Fibroblast of peridontal ligament (primary cell): ENCODE measurements around the gene HNMT.
A peak's percentile ranks its signal among the peaks of the same experiment; 100 is the strongest.
"Not testable (repeated sequence)": the region's sequence is repeated elsewhere in the genome, so short reads cannot be mapped to it uniquely, and the experiment has no call there.

Source experiments
- DNase-seq: peaks from one replicate; pipeline ENCODE4 v3.0.0-alpha.2; 2010; ENCODE audit errors: extremely low read depth

The HNMT gene

DNA sequence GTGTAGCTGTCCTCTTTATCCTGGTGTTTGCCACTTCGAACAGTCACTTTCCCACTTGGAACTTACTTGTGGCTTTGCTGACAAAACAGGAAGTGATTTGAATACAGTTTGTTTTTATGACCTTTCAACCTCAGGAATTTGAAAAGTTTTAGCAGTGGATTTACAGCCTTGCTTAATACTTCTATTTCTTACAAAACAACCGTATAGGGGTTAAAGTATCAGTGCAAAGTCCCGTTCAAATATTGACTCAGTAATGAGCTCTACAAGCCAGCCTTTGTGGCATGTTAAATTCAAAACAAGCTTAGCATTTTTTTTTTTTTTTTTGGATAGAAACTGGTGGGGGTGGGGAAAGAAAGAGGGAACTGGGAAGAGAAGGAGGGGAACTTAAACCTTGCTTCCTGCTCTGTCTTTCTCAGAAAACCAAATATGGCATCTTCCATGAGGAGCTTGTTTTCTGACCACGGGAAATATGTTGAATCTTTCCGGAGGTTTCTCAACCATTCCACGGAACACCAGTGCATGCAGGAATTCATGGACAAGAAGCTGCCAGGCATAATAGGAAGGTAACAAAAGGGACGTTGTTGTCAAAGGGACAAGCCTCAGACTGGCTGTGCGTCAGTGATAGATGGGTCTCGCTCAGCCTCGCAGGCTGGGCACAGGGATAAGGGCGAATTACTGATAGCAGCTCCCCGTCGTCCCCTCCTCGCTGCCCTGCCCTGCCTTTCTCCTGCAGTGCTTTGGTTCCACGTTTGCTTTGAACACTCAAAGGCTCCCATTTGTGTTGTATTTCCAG is at the start of gene HNMT:
Gene HNMT, plus strand, starts transcription at position 408 of the 793 bp plus-strand sequence. Its CDS starts 19 bp downstream, at position 427.
- peak; percentile 75 for DNase-seq

DNA sequence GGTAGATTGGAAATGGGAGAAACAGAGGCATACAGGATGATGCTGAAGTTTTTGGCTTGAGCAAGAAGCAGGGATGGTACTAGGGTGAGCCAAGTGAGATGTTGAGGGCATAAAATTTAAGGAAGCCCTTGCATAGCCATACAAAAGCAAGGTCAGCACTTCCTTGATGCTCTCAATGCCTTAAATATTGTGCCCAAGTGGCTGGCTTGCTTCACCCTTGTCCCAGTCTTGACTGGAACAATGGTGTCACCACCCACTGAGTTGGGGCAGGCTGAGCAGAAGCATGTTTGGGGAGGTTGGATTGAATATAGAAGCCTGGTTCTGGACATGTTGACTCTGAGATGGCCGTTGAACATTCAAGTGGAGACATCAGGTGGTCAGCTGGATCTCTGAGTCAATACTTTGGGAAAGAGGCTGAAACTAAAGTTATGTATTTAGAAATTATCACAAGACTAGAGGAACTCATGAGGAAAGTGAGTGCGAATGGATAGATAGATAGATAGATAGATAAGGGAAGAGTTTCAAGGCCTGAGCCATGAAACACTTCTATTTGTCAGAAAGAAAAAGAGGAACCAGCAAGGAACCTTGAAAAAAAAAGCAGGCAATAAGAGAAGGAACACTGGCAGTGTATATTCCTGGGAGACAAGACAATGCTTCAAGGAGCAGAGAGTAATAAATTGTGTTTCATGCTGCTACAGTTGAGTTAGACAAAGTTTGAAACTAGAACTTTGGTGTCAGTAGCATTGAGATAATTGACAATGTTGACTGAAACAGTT is 43.0 kb upstream of the HNMT start:
- no peak for DNase-seq

DNA sequence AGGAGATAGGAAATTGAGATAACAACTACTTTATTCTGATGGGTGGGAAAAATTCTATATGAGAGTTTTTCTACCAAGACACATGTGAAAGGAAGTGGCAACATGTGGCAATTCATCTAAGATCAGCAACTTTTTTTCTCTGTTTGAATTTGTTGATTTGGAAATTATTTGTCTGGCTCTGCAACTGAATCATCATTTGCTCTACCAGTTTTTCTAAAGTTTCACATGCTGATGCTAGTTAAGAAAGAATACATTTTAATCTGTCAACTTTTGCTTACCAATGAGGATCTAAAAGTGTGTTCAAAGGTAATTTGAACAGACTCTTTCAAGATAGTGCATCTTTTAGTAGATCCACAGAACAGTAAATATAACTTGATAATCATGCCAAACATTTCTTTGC is 42.1 kb upstream of the HNMT start:
- not testable (repeated sequence) for DNase-seq

DNA sequence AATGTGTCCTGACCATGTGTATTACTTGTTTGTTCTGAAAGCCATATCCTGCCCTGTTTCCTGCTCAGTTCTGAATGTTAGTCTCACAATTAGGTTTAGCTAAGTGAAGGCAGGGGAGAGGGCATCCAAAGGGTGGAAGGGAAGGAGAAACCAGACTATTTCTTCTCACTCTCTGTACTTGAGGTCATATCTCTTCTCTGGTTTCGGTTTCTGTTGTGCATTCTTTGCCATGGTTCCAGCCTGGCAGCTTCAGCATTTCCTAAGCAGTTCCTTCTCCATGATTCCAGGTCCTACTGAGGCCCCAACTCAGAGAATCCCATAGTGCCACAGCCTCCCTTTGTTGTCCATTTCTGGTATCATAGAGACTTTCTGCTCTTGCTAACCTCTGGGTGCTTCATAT is 40.3 kb upstream of the HNMT start:
- DNase-seq = peak; percentile 34

DNA sequence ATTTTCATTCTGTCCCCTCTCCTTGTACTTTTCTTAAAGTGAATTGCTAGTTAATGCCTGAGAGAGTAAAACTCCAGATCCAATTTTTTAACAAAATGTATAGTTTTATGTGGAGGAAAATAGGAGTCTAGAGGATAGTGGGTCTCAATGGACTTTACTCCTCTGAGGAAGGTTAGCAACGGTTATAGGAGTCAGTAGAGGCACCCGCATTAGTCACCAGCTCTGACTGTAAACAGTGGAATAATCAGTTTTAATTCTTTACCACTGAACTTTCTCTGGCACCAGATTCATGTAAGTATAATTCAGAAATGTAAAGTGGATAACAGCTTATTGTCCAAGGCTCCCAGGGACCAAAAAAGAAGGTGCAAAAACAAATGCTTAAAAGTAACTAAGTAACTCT is 38.7 kb upstream of the HNMT start:
- no peak for DNase-seq

DNA sequence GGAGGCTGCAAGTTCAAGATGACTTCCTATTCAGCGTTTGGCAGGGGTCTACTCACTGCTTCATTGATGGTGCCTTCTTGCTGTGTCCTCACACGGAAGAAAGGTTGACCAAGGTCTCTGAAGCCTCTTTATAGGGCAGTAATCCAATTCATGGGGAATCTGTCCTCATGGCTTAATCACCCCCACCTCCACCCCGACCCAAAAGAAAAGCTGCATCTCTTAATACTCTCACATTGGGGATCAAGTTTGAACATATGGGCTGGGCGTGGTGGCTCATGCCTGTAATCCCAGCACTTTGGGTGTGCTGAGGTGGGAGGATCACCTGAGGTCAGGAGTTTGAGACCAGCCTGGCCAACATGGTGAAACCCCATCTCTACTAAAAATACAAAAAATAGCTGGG is 36.4 kb upstream of the HNMT start:
- no peak for DNase-seq

DNA sequence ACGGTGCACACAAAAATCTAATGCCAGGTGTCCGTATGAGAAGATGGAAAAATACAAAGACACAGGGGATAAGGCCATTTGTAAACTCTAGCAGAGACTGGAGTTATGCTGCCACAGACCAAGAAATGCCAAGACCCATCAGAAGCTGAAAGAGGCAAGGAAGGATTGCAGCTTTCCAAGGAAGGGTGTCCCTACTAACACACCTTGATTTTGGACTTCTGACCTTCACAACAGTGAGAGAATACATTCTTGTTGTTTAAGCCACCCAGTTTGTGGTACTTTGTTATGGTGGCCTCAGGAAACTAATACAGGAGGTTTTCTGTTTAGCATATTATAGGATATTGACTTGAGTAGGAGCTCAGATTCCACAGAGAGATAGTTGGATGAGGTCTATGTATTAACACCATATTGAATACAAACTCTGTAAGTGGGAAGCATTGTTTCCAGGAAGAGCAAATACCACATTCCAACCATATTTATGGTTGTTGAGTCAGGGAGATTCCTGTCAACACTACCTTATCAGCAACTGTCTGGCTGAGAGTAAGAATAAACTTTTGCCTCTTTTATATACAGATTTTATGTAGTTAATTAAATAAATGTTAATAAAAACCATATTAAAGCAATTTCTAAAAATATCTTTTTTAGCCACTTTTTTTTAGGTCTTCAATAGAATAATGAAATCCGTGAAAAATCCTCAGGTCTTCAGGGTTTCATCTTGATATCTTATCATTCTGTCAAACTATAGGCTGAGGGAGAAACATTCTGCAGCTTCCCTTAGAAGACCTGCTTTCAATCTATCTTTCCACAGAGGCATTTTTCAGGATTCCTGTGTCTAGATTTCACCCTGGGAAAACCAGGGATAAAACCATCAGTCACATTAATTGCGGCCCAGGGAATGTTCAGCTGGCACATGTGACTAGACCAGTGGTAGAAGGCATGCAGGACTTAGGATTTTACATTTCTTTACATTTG is 35.4 kb upstream of the HNMT start:
- DNase-seq = no peak

DNA sequence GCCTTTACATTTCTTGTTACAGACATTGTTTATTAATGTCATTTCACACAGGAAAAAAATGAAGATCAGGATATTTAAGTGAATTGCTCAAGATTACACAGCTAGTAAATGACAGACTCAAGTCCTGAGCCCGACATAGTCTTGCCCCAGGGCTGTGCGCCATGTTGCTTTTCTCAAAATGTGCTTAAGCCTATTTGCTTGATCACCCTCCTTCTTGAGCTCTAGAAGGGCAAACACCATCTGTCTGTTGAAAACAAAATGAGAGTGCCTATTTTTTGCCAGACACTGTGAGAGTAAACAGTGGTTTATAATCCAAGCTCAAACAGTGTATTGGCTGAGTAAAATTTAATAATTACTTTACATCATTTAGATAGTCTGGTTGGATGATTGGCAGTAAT is 34.8 kb upstream of the HNMT start:
- DNase-seq = no peak

DNA sequence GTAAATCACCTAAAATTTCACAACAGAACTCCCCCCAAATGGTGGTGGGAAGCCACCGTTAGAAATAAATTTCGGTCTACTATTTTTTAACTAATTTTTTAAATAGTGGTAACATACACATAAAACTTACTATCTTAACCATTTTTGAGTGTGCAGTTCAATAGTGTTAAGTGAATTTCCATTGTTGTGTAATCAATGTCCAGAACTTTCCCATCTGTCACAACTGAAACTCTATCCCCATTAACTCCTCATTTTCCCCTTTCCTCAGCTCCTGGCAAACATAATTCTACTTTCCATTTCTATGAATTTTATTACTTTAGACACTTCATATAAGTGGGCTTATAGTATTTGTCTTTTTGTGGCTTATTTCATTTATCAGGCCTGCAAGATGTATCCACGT is 34.1 kb upstream of the HNMT start:
- no peak for DNase-seq

DNA sequence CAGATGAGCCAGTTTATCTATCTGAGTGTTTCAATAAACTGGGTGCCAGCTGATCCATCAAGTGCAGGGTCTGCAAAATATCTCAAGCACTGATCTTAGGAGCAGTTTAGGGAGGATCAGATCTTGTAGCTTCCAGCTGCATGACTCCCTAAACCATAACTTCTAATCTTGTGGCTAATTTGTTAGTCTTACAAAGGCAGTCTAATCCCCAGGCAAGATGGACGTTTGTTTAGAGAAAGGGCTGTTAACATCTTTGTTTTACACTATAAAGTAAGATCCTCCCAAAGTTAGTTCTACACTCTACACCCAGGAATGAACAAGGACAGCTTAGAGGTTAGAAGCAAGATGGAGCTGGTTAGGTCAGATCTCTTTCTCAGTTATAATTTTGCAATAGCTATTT is 28.7 kb upstream of the HNMT start:
- no peak for DNase-seq

DNA sequence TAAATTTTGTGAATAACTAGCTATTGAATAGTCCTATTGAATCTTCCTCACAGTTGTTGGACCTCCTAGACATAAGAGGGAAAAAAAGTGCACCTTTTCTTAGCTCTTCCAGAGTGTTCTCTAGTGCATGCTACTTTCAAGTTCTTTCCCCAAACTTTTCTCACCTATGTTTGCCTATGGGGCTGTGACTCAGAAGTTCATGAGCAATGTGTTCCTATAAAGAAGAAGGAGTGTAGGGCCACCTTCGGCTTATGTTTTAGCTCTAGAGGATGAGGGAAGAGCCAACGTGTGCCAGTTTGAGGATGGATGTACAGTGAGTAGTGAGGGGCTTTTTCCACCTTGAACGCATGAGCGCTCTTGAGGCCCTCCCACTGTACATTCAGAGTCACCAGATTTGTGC is 27.0 kb upstream of the HNMT start:
- no peak for DNase-seq

DNA sequence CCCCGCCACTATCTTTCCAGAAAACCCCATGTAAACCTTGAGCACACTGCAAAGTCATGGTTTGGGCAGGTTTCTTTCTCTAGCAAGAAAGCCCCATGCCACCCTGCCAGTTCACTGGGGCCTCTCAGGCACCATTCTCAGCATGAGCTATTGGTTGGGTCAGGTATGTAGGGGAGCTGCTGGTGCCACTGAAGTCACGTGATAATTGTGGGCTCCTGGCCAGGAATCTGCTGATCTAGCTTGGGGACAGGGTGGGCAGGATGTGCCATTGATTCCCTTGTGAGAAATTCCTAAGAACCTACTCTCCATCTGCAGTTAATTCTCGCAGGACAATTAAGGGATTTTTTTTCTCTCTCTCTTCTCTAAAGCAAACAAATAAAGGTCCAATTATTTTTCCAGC is 26.5 kb upstream of the HNMT start:
- no peak for DNase-seq

DNA sequence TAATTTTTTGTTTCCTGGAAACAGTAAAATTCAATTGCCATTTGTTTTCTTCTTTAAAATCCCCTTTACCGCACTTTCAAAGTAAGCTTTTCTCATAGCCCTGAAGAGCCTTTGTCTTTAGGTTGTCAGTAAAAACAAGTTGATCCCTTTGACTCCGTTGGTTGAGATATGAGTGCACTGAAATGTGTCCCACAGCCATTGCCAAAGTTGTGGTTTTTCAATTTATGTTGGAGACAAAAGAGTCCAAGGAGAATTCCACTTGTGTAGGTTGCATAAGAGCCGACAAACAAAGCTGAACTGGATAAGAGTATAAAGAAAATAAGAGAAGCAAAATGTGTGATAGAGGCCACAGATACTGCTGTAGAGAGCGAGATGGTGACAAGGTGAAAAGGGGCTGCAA is 26.1 kb upstream of the HNMT start:
- peak; percentile 81 for DNase-seq

DNA sequence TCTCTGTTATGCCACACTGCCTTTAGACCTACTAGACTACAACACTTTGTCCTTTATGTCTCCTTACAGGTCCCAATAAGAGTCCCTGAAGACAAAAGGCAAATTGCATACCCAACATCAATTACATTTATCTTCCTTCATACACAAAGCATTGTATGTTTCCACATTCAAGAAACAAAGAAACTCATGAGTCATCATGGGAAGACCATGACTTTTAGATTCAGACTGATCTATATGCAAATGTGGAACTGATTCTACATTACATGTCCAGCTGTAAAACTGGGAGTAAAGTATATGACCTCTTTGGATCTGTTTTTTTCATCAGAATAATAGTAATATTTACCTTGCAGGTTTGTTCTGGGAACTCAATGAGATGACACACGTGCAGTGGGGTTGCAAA is 25.2 kb upstream of the HNMT start:
- DNase-seq = peak; percentile 9

DNA sequence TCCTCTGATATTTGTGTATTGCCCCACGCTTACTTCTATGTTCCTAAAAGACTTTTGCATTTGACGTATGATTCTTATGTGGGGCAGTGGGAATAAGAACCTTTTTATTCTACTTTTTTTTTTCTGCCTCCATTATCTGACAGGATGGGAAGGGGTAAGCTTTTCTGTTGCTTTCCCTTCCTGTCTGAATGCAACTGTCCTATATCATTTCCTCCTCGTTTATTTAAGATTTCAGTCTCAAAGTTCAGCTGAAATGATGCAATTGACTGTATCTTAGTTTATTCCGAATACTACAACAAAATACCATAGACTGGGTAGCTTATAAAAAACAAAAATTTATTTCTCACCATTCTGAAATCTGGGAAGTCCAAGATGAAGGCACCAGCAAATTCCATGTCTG is 24.1 kb upstream of the HNMT start:
- no peak for DNase-seq

DNA sequence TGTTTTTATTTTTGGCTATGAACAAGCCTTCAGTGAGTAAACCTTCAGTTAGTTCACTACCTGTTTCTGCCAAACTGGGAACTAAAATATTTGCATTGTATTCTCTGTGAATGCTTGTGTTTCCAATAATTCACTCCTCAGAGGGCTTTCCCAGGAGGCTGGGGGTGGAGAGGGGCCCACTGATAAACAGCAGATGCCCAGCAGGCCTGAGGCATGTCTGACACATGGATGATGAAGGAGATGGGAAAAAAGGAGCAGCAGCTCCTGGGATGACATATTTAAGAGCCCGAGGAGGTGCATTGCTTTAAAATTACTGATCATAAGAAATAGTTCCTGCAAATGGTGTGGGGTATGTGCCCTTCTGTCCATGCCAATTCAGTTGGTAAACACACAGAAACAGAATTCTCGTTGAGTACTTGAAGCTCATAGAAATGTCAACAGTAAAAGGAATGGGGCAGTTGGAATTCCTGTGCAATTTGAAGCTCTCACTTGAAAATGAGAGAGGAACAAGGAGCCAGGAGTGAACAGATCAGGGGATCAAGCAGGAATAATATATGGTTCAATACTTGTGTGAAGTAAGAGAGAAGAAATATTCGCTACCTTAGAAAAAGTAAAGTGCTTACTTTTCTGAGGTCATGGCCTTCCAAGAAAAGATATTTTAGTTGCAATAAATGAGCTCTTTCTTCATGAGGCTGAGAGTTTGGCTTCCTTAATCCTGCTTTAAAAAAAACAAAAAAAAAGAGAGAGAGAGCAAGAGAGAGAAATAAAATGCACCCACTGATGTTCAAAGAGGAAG is 22.0 kb upstream of the HNMT start:
- DNase-seq = no peak

DNA sequence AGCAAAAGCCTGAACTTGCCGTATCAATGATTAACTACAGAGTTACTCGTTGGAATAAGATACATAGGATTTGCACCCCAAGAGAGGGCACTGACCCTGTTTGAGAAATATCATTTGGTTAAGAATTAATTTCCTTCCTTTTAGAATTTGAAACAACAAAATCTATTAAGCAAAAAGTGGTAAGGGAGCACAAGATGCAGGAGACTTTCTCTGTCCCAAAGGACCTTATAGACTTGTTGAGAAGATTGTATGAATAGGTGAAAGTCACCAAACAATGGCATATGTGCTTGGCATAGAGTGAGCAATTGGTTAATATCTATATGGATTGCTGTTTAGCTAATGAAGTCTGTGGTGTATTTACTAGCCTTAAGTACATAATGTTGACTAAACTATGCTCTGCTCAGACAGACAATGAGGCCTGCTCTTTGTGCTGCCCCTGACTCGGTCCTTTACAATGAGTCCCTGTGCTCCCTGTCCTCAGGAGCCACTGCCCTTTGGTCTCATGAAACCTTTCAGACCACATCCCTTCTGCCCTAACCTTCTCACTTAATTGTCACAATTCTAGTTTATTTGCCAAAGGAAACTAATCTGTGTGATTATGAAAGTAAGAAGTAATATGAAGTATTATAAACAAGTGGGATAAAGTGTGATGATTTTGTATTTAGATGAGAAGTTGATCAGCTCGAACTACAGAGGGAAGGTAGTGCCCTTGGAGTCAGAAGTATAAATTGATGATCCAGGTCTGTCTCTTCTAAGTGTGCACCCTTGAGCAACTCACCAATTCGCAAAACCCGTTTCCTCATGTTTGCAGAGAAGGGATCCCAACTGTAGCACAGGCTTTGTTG is 21.2 kb upstream of the HNMT start:
- no peak for DNase-seq

DNA sequence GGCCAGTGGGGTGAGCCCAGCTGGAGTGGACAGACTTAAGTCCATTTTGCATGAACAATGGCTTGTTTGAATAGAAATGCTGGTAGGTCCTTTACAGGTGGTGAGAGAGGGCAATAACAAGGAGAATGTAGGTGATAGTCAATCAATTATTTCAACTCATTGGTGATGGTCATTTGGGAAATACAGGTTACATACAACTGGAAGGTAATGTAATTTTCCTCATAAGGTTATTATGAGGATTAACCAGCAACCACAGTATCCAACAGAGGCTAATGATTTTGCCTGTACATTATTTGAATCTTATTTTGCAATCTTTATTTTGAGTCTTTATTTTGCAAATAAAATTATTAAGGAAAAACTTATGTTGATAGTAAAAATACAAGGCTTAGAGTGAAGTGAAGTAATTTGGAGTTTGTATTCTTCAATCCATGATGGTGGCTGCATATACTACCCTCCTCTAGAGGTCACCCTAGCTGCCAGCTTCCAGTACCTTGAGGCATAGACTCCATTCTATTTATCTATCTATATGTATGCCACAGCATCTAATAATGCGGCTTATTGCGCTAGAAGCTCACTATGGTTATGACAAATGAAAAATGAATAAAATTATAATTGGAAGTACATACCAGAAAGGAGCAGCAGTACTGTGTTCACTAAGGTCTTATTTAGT is 20.5 kb upstream of the HNMT start:
- DNase-seq = no peak

DNA sequence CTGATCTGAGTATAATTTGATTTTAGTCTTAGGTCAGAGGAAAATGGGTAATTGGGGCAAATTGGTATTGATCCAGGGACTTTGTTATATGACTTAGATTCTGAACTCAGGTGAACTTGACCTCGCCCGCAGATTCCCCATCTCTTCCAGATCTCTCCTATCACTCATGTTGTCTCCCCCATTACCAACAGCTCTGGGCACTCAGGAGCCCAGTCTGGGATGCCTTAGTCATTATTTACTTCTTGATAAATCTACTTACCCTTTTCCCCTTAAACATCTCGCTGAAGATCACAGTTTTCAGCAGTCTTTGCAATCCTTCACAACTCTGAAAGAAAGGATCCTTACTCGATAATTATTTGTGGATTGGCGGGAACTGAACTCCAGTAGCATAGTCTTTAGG is 19.6 kb upstream of the HNMT start:
- DNase-seq = no peak

DNA sequence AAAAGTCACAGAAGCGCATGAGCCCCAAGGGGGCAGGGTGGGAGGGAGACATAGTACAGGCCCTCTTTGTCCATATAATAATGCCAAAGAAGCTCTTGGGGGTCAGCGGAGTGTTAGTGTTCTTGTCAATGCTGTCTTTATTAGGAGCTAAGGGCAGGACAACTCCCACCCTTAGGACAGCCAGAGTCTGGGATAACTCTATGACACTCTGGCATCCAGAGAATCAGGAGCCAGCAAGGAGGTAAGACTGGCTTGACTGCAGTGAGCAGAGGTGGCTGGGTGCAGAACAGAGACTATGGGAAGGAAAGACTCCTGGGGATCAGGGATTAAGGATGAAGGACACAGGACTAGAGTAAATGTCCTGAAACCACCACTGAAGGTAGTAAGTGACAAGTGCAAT is 19.0 kb upstream of the HNMT start:
- no peak for DNase-seq
